Measurements from ENCODE around the gene KRT76. TPM values are rescaled to one million over a fixed set of nuclear protein-coding genes. Genes with fewer than 3 reads are reported as not detected.

KRT76 gene
- total RNA-seq, 2 experiments from 2014 or later = not detected

DNA sequence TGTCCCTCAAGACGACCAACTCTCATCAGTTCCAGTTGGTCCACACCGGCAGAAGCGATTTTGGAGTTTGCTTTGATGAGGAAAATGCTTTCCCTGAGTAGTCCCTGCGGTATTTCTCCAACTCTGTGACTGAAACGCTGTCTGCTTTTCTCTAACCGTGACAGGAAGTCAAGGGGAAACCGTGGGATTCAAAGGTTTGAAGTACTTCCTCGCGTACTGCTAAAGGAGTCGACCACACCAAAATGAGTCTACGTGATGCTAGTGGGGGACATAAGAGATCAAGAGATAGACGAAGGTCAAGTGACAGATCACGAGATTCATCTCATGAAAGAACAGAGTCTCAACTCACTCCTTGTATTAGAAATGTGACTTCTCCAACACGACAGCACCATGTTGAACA is 28.6 kb downstream of the KRT76 start:
- H3K27me3 Mint-ChIP-seq = peaks cover 11% of the 10 kb centered on the region
- no peak for DNase-seq
- no peak overlapping the region for H3K27ac Mint-ChIP-seq
- ATAC-seq = no peak
- H3K4me3 Mint-ChIP-seq = no peak overlapping the region
- peaks cover 3% of the 10 kb centered on the region for H3K4me1 Mint-ChIP-seq
- CTCF ChIA-PET = no interaction called here
- no peaks in the 10 kb centered on the region for H3K36me3 Mint-ChIP-seq
- H3K9me3 Mint-ChIP-seq (ENCODE audit: low read depth) = no peaks in the 10 kb centered on the region

DNA sequence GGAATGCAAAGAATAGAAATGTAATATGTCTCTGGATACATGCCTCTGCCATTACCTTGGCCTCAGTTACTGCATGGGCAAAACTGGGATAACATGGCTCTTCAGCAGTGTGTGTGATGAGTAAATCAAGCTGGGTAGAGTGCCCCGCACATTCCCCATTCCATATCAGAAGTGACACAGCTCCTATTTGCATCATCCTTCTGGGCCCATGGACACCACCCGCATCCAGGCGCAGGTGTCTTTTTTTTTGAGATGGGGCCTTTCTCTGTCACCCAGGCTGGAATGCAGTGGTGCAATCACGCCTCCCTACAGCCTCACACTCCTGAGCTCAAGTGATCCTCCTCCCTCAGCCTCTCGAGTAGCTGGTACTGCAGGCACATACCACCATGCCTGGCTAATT is 31.6 kb downstream of the KRT76 start:
- Mint-ChIP-seq H3K27ac (no peak overlapping the region), H3K4me3 (no peak overlapping the region), H3K36me3 (no peaks in the 10 kb centered on the region), H3K4me1 (peaks cover 3% of the 10 kb centered on the region), H3K27me3 (peaks cover 14% of the 10 kb centered on the region), H3K9me3 (ENCODE audit: low read depth) (no peaks in the 10 kb centered on the region)
- CTCF ChIA-PET = no interaction called here
- DNase-seq (no peak), ATAC-seq (no peak)

DNA sequence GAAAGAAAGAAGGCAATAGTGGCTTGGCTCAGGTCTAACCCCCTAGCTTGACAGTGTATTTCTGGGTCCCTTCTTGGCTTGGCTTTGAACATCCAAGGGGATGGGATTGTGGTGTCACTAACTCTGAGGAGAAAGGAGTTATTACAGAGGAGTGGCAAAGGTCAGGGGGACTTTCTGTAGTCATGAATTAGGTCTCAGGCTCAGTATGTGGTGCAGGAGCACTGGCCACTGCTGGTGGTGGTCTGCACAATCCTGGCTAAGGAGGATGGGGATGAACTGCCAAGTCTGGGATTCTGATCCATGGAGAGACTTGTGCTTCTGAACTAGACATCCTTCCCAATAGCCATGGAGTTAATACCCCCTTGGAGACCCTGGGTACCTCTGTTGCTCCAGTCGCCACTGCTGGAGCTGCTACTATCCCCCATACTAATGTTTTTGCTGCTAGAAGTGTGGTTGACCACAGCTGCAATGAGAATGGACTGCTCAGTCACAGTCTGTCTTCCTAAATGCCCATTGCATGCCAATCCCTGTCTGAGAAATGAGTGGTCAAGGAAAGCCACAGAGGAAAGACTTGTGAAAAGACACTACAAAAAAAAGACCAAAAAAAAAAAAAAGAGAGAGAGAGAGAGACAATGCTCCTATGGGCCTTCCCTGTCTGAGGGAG is 32.5 kb downstream of the KRT76 start:
- Mint-ChIP-seq H3K4me1 (peaks cover 3% of the 10 kb centered on the region), H3K27me3 (peaks cover 20% of the 10 kb centered on the region), H3K4me3 (no peak overlapping the region), H3K36me3 (no peaks in the 10 kb centered on the region), H3K27ac (no peak overlapping the region), H3K9me3 (ENCODE audit: low read depth) (no peaks in the 10 kb centered on the region)
- no peak for ATAC-seq
- DNase-seq = no peak
- CTCF ChIA-PET = no interaction called here

DNA sequence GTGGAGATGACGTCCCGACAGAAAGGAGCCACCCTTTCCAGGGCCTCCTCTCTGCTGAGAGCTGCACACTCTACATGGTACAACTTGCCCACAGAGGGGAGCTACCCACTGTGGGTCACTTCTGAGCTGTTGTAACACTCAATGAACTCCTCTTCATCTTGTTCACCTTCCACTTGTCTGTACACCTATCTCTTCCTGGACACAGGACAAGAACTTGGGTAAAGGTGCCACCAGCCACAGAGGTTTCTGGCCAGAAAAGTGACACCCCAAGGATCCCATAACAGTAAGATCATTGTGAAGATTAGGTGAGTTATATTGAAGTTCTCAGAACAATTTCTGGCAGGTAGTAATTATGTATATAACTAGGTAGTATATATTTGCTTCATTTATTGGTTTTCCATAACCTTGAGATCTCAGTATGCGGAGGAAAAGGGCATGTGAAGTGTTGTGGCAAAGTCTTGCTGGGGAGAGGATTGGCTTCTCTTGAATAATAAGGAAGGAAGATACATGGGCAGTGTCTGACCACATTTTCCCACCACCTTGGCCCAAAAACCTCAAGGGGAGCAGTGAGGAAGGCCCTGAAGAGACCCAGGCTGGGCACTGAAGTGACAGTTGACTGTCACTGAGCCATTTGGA is 34.2 kb downstream of the KRT76 start:
- Mint-ChIP-seq H3K36me3 (no peaks in the 10 kb centered on the region), H3K4me1 (no peaks in the 10 kb centered on the region), H3K27ac (no peak overlapping the region), H3K9me3 (ENCODE audit: low read depth) (no peaks in the 10 kb centered on the region), H3K27me3 (peaks cover 13% of the 10 kb centered on the region), H3K4me3 (no peak overlapping the region)
- no peak for ATAC-seq
- CTCF ChIA-PET = no interaction called here
- DNase-seq = no peak

DNA sequence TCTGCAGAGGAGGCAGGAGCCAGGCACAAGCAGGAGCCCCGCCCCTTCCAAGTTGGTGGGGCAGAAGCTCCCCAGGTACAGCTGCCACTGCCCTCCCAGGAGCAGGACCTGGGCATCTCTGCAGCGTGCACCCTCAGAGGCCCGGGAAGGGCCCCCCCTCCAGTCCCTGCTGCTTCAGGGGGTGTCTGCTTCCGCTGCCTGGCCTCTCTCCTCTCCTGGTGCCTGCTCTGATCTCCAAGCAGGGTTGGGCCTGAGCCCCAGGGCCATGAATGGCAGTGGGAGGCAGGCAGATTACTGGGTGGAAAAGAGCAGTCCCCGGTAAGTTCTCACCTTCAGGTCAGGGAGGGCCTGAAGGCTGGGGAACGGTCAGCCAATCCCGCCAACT is 35.0 kb downstream of the KRT76 start:
- no peak for DNase-seq
- no peaks in the 10 kb centered on the region for H3K4me1 Mint-ChIP-seq
- no peaks in the 10 kb centered on the region for H3K9me3 Mint-ChIP-seq (ENCODE audit: low read depth)
- no peaks in the 10 kb centered on the region for H3K36me3 Mint-ChIP-seq
- H3K27me3 Mint-ChIP-seq = peaks cover 13% of the 10 kb centered on the region
- CTCF ChIA-PET = no interaction called here
- no peak overlapping the region for H3K4me3 Mint-ChIP-seq
- ATAC-seq = no peak
- H3K27ac Mint-ChIP-seq = no peak overlapping the region

DNA sequence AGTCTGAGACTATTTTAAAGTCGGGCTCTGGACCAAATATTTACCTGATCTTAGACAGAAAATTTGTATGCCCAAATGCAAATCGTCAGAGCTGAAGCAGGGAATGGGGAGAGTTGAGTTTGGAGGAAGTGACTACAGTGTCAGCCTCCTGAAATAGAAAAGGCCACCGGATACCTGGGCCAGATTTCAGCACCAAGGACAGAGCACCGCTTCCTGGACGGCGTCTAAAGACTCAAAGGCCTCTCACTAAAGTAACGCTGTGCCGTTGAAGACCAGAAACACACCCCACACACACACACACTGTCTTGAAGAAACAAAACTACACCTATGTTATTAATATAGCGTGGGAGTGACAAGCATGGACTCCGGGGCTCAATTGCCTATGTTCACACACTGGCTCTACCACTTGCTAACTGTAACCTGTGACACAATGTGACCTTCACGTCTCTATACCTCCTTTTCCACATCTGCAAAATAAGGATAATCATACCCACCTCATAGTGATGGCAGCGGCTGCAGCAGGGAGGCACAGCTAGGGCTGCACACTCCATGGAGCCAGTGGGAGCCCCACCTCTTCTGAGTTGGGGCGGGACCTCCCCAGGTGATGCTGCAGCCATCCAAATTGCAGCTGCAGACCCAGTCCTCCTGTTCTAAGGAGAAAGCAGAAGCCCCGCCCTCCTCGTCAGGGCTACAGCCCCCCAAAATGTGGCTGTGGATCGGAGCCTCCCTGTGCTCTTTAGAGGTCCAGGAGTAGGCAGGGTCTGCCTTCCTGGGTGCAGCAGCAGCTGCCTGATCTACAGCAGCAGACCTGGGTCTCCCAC is 35.6 kb downstream of the KRT76 start:
- Mint-ChIP-seq H3K4me3 (no peak overlapping the region), H3K9me3 (ENCODE audit: low read depth) (no peaks in the 10 kb centered on the region), H3K36me3 (no peaks in the 10 kb centered on the region), H3K4me1 (no peaks in the 10 kb centered on the region), H3K27me3 (peaks cover 13% of the 10 kb centered on the region), H3K27ac (no peak overlapping the region)
- ATAC-seq = peak; percentile 57
- peak; percentile 77 for DNase-seq
- CTCF ChIA-PET = no interaction called here

DNA sequence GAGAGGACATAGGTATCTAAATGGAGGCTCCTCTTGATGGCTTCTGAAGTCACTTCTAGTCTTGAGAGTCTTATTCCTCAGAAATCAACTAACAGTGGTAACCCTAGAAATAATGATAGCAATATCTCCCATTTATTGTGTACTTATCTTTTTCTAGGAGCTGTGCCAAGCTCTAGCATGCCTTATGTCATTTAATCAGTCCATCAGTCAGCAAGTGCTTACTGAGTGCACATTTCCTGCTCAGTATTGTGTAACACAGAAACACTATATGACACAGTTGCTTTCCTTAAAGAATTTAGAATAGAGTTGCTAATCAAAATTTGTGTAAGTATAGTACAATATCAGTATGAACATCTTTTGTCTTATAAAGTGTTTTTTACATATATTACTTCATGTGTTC is 36.6 kb downstream of the KRT76 start:
- Mint-ChIP-seq H3K4me1 (no peaks in the 10 kb centered on the region), H3K4me3 (no peak overlapping the region), H3K36me3 (no peaks in the 10 kb centered on the region), H3K27me3 (peaks cover 13% of the 10 kb centered on the region), H3K27ac (no peak overlapping the region), H3K9me3 (ENCODE audit: low read depth) (no peaks in the 10 kb centered on the region)
- no peak for ATAC-seq
- CTCF ChIA-PET = interaction anchor here (1.3 kb wide), 1 partner anchor 240 kb away, joined by 4 read pairs; no protein-coding TSS in a partner anchor
- DNase-seq = no peak

DNA sequence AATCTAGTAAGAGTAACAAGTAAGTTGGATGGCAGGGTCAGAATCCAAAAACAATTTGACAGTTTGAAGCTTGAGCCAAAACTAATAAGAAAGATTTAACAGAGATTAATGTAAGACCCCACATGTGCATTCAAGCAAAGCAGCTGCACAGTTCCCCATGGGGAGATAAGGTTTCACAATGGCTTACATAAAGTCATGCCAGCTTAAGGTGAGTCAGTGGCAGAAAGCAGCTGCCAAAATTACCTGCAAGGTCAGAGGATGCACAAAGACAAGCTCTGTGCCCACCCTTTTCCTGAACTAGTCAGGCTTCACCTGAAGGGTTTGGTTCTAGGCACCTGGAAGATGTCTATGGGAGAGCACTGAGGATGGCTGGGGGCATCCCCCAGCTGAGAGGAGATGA is 37.2 kb downstream of the KRT76 start:
- Mint-ChIP-seq H3K9me3 (ENCODE audit: low read depth) (no peaks in the 10 kb centered on the region), H3K36me3 (no peaks in the 10 kb centered on the region), H3K4me1 (no peaks in the 10 kb centered on the region), H3K27ac (no peak overlapping the region), H3K27me3 (peaks cover 13% of the 10 kb centered on the region), H3K4me3 (no peak overlapping the region)
- DNase-seq (no peak), ATAC-seq (no peak)
- CTCF ChIA-PET = interaction anchor here (1.3 kb wide), 1 partner anchor 241 kb away, joined by 4 read pairs; no protein-coding TSS in a partner anchor

DNA sequence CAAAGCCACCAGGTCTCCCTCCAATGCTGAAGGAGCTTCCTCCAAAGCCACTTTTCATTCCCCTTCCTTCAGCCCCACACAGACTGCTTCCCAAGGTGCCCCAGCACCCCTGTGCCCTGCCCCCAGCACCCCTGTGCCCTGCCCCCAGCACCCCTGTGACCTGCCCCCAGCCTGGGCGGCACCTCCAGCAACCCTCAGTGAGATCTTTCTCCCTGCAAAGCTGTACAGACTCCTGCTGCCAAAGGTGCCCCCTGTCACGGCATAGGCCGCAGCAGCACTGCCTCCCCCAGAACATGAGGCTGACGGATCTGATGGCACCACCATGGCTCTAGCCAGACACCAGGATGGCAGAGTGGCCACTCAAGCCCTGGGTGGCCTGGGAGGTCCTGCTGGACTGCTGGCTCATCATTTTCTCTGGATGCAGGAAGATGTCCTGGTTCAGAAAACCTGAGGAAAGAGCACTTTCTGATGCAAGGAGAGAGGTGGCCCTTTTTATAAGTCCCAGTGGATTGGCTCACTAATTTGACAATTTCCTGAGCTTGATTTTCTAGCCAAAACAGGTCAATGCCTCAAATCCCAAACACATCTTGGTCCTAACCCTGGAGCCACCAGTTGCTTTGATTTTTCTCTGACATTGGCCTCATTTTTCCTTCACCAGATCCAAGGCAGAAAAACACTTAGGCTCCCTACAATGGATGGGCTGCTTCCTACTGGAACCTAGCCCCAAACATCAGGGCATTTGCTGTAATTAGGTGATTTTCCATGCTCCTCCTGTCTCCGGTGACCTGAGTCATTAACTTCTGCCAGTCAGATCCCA is 41.1 kb downstream of the KRT76 start:
- Mint-ChIP-seq H3K9me3 (ENCODE audit: low read depth) (no peaks in the 10 kb centered on the region), H3K36me3 (no peaks in the 10 kb centered on the region), H3K4me1 (no peaks in the 10 kb centered on the region), H3K27ac (no peak overlapping the region), H3K4me3 (no peak overlapping the region), H3K27me3 (peaks cover 8% of the 10 kb centered on the region)
- ATAC-seq = no peak
- CTCF ChIA-PET = no interaction called here
- DNase-seq = no peak

DNA sequence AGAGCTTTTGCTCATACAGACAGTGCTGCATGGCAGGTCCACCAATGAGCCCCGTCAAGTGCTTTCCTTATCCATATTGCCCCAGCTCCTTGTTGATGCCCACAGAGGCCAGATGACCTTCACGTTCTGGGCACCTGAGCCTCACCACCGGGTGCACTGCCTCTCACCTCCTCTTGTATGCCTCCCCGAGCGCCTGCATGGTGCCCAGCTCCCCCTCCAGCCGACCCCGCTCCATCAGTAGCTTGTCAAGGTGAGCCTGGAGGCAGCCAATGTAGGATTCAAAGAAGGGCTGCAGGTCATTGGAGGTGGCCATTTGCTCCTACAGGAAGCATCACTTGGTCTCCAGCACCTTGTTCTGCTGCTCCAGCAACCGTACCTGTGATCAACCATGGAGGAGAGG is 42.0 kb downstream of the KRT76 start:
- Mint-ChIP-seq H3K36me3 (no peaks in the 10 kb centered on the region), H3K27ac (no peak overlapping the region), H3K4me3 (no peak overlapping the region), H3K4me1 (no peaks in the 10 kb centered on the region), H3K27me3 (peaks cover 6% of the 10 kb centered on the region), H3K9me3 (ENCODE audit: low read depth) (no peaks in the 10 kb centered on the region)
- ATAC-seq (no peak), DNase-seq (no peak)
- CTCF ChIA-PET = interaction anchor here (1.3 kb wide), 1 partner anchor 135 kb away, joined by 5 read pairs; no protein-coding TSS in a partner anchor

DNA sequence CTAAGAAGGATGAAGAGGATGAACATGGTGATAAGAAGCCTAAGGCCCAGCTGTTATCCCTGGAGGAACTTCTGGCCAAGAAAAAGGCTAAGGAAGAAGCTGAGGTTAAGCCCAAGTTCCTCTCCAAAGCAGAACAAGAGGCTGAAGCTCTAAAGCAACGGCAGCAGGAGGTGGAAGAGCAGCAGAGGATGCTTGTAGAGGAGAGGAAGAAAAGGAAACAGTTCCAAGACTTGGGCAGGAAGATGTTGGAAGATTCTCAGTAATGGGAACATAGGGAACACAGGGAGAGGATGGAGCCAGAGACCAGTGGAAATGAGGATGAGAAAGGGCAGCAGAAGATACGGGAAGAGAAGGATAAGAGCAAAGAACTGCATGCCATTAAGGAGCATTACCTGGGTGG is 46.4 kb downstream of the KRT76 start:
- H3K9me3 Mint-ChIP-seq (ENCODE audit: low read depth) = no peaks in the 10 kb centered on the region
- DNase-seq (no peak), ATAC-seq (no peak)
- H3K27ac Mint-ChIP-seq = no peak overlapping the region
- H3K4me3 Mint-ChIP-seq = no peak overlapping the region
- no peaks in the 10 kb centered on the region for H3K36me3 Mint-ChIP-seq
- CTCF ChIA-PET = no interaction called here
- peaks cover 10% of the 10 kb centered on the region for H3K27me3 Mint-ChIP-seq
- H3K4me1 Mint-ChIP-seq = no peaks in the 10 kb centered on the region

DNA sequence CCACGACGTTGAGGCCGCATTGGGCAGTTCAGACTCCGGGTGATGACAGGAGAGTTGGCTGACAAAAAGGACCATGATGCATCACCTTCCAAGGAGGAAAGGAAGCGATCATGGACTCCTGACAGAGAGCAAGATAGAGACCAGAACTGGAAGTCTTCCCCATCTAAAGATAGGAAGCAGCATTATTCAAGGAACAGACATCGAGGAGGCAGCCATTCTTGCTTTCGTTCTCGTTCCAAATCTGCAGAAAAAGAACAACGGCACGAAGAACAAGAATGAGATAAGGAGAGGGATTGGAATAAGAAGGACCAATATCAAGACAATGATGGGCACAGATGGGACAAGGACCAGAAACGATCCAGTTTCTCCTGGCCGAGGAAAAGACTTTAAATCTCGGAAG is 46.8 kb downstream of the KRT76 start:
- Mint-ChIP-seq H3K27me3 (peaks cover 10% of the 10 kb centered on the region), H3K9me3 (ENCODE audit: low read depth) (no peaks in the 10 kb centered on the region), H3K4me1 (no peaks in the 10 kb centered on the region), H3K27ac (no peak overlapping the region), H3K4me3 (no peak overlapping the region), H3K36me3 (no peaks in the 10 kb centered on the region)
- ATAC-seq (no peak), DNase-seq (no peak)
- CTCF ChIA-PET = no interaction called here

DNA sequence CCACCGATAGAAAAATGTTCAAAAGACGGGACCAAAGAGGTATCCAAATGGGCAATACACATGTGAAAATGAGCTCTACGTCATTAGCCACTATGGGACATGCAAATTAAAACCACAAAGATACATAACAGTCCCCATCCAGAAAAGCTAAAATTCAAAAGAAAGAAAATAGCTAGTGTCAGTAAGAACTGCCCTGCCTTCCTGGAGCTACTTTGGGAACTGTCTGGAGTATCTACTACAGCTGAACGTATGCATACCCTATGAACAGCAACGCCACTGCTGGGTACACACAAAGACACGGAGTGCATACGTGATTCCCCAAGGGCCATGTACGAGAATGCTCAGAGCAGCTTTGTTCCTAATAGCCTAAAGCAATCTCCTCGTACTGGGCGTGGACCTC is 48.0 kb downstream of the KRT76 start:
- no peaks in the 10 kb centered on the region for H3K36me3 Mint-ChIP-seq
- no peaks in the 10 kb centered on the region for H3K9me3 Mint-ChIP-seq (ENCODE audit: low read depth)
- DNase-seq (no peak), ATAC-seq (no peak)
- no peak overlapping the region for H3K4me3 Mint-ChIP-seq
- H3K27ac Mint-ChIP-seq = no peak overlapping the region
- CTCF ChIA-PET = interaction anchor here (0.6 kb wide), 1 partner anchor 18 kb away, joined by 3 read pairs; no protein-coding TSS in a partner anchor
- H3K4me1 Mint-ChIP-seq = no peaks in the 10 kb centered on the region
- H3K27me3 Mint-ChIP-seq = peaks cover 10% of the 10 kb centered on the region

Data from activated CD8-positive, alpha-beta memory T cell treated with anti-CD3 and anti-CD28 coated beads, Interleukin-2, amount 10 ng/mL, durations not matched to agents 7 days and 5 days (primary cell).